Smooth muscle cell (in vitro differentiated cells): Measurements from ENCODE around the gene TSPAN15. TPM values are rescaled to one million over a fixed set of nuclear protein-coding genes. Genes with fewer than 3 reads are reported as not detected.

ENCODE experiments used
- DNase-seq: peaks from one replicate; lab custom pipeline; 2025; ENCODE audit not compliant: unreplicated experiment; lab: John Stamatoyannopoulos, UW
- H2AFZ ChIP-seq: fragments of 200-600 bp; sonication (generic); 2 replicates; pipeline ENCODE4 v1.6.0; 2016; ENCODE audit warnings: antibody characterized with exemption, low read depth, mild to moderate bottlenecking
- H3F3A ChIP-seq: fragments of 200-600 bp; sonication (generic); 2 replicates; pipeline ENCODE4 v1.6.0; 2017; ENCODE audit warnings: antibody characterized with exemption, low read depth
- H3K27ac ChIP-seq: fragments of 200-600 bp; sonication (generic); 2 replicates; pipeline ENCODE4 v1.5.1; 2016; ENCODE audit warnings: low read depth, mild to moderate bottlenecking
- H3K27me3 ChIP-seq: fragments of 200-600 bp; sonication (generic); 2 replicates; pipeline ENCODE4 v1.6.1; 2016; ENCODE audit warnings: low read depth, mild to moderate bottlenecking
- H3K36me3 ChIP-seq: fragments of 200-600 bp; sonication (generic); 2 replicates; pipeline ENCODE4 v1.5.1; 2016; ENCODE audit warnings: low read depth
- H3K4me1 ChIP-seq: fragments of 200-600 bp; sonication (generic); 2 replicates; pipeline ENCODE4 v1.5.1; 2016; ENCODE audit warnings: low read depth
- H3K4me2 ChIP-seq: fragments of 200-600 bp; sonication (generic); 2 replicates; pipeline ENCODE4 v1.6.0; 2016; ENCODE audit warnings: mild to moderate bottlenecking
- H3K4me3 ChIP-seq: fragments of 200-600 bp; sonication (generic); 2 replicates; pipeline ENCODE4 v1.5.1; 2016; ENCODE audit warnings: mild to moderate bottlenecking
- H3K79me2 ChIP-seq: fragments of 200-600 bp; sonication (generic); 2 replicates; pipeline ENCODE4 v1.6.0; 2016; ENCODE audit warnings: low read depth, mild to moderate bottlenecking
- H3K9ac ChIP-seq: fragments of 200-600 bp; sonication (generic); 2 replicates; pipeline ENCODE4 v1.6.0; 2016; ENCODE audit warnings: low read depth
- H3K9me3 ChIP-seq: fragments of 200-600 bp; sonication (generic); replicated peaks from 2 replicates; pipeline ENCODE4 v1.5.1; 2016; ENCODE audit warnings: low read depth
- H4K20me1 ChIP-seq: fragments of 200-600 bp; sonication (generic); 2 replicates; pipeline ENCODE4 v1.6.0; 2016; ENCODE audit warnings: low read depth
- CTCF ChIP-seq: fragments of 200-600 bp; sonication (generic); IDR thresholded peaks from 2 replicates; pipeline ENCODE4 v1.5.1; 2017; ENCODE audit warnings: borderline replicate concordance, mild to moderate bottlenecking, antibody characterized with exemption; ENCODE audit not compliant: insufficient read depth, poor library complexity, severe bottlenecking
- WGBS: methylation state at CpG from one replicate; pipeline ENCODE4 v1.1.7; 2016; ENCODE audit warnings: low lambda C conversion rate; 5-methylcytosine and 5-hydroxymethylcytosine counted together
- polyA plus RNA-seq: library from polyadenylated mRNA; unstranded; fragments of >200 nt; fragmentation: Nextera tagmentation; extraction: Ambion mirVana; gene quantifications from 2 replicates; pipeline ENCODE4 v1.2.1, GENCODE V29; 2016
- total RNA-seq: library from RNA; depleted of rRNA; stranded (reverse); fragments of >200 nt; gene quantifications from 2 replicates; pipeline ENCODE4 v1.2.3, GENCODE V29; 2014

The TSPAN15 gene
- total and polyA plus RNA-seq, 2 experiments from 2014 or later, result 113 to 249 TPM

- TF ChIP-seq CTCF, result no peak
- H3K27me3 ChIP-seq, result no peaks in the 10 kb centered on the region
- H3K4me3 ChIP-seq, result no peak overlapping the region
- no peak overlapping the region for H3K9ac ChIP-seq
- peaks cover 3% of the 10 kb centered on the region for H4K20me1 ChIP-seq
- peaks cover 97% of the 10 kb centered on the region for H3K79me2 ChIP-seq
- peaks cover 12% of the 10 kb centered on the region for H3K4me1 ChIP-seq
- H3K27ac ChIP-seq, result no peak overlapping the region
- WGBS, result 90% methylated on average over 12 of the region's 12 CpGs
- no peaks in the 10 kb centered on the region for H3K36me3 ChIP-seq
- H2AFZ ChIP-seq, result no peak overlapping the region
- H3K4me2 ChIP-seq, result no peak overlapping the region
- no peaks in the 10 kb centered on the region for H3K9me3 ChIP-seq
- peaks cover 5% of the 10 kb centered on the region for H3F3A ChIP-seq
- DNase-seq, result no peak
These were observed 8.8 kb downstream of the TSPAN15 start for GRCh38 chr10:69459893-69460575.

DNA sequence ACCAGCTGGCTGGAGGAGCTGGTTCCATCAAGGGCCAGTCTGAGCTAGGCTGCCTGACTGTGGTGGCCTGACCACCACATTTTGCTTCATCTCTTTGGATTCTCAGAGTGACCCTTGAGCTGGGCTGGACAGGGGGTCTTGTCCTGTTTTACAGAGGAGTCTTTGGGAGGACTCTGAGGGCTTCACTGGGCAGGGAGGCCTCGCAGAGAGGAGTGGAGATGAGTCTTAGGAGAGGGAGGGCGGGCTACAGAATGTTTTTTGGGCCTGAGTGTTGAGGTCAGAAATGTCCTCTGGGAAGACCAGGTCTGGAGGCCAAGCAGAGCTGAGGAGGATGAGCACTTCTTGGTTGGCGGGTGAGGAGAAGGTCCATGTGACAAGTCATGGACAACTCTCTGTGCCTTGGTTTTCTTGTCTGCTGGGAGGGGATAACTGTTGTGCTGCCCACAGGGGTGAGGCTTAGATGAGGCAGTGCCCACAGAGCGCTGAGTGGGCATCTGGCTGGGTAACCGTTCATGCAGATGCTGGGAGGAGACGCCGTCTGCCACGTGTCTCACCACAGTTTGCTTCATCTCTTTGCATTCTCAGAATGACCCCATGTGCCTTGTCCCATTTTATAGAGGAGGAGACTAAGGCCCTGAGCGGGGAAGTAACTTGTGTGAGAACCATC, 9.4 kb downstream of the TSPAN15 start:
- Histone ChIP-seq H3K27ac (no peak overlapping the region), H3K79me2 (peaks cover 97% of the 10 kb centered on the region), H3K4me3 (no peak overlapping the region), H3K36me3 (no peaks in the 10 kb centered on the region), H3K4me2 (no peak overlapping the region), H3K4me1 (peaks cover 12% of the 10 kb centered on the region), H4K20me1 (peaks cover under 1% of the 10 kb centered on the region), H3K27me3 (no peaks in the 10 kb centered on the region), H2AFZ (no peak overlapping the region), H3K9me3 (no peaks in the 10 kb centered on the region), H3K9ac (no peak overlapping the region), H3F3A (peaks cover 5% of the 10 kb centered on the region)
- 93% methylated on average over 9 of the region's 9 CpGs for WGBS
- no peak for DNase-seq
- TF ChIP-seq CTCF, result no peak

GRCh38 chr10:69461243-69462025, 10.2 kb downstream of the TSPAN15 start:
- 87% methylated on average over 4 of the region's 5 CpGs for WGBS
- H3K4me2 ChIP-seq, result no peak overlapping the region
- no peaks in the 10 kb centered on the region for H3K9me3 ChIP-seq
- H3K79me2 ChIP-seq, result peaks cover 97% of the 10 kb centered on the region
- TF ChIP-seq CTCF, result no peak
- H3F3A ChIP-seq, result peaks cover 5% of the 10 kb centered on the region
- H3K9ac ChIP-seq, result no peak overlapping the region
- H3K4me3 ChIP-seq, result no peak overlapping the region
- H4K20me1 ChIP-seq, result no peaks in the 10 kb centered on the region
- no peaks in the 10 kb centered on the region for H3K27me3 ChIP-seq
- H3K4me1 ChIP-seq, result peaks cover 8% of the 10 kb centered on the region
- no peaks in the 10 kb centered on the region for H3K36me3 ChIP-seq
- H2AFZ ChIP-seq, result no peak overlapping the region
- H3K27ac ChIP-seq, result no peak overlapping the region
- no peak for DNase-seq
